ENCODE measurements around the gene CAPN12. TPM values are rescaled to one million over a fixed set of nuclear protein-coding genes. Genes with fewer than 3 reads are reported as not detected.
"Not testable (repeated sequence)": the region's sequence is repeated elsewhere in the genome, so short reads cannot be mapped to it uniquely, and the experiment has no call there.

The CAPN12 gene
- polyA plus RNA-seq, 1 of the 3 experiments (the other 2 are of a cell fraction) = 3.0 TPM

DNA sequence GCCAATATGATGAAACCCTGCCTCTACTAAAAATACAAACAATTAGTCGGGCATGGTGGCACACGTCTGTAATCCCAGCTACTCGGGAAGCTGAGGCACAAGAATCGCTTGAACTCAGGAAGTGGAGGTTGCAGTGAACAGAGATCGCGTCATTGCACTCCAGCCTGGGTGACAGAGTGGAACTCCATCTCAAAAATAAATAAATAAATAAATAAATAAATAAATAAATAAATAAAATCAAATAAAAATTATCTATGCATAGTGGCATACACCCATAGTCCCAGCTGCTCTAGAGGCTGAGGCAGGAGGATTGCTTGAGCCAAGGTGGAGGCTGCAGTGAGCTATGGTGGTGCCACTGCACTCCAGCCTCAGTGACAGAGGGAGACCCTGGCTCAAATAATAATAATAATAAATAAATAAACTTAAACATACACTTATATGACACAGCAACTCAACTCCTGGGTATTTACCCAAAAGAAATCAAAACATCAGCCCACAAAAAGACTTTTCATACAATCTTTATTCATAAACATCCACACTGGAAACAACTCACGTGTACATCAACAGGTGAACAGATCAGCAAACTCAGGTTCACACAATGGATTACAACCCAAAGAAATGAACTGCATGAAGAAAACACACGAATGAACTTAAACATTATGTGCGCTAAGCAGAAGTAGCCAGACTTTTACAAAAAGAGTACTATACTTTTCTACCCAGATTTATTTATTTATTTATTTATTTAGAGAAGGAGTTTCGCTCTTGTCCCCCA, 22.2 kb upstream of the CAPN12 start (continued):
- TF ChIP-seq RAD21 (IDR thresholded peaks at IDR 0.05; ENCODE audit: low read length) (no peak), SIN3A (IDR thresholded peaks at IDR 0.05; ENCODE audit: borderline replicate concordance, low read depth, low read length) (no peak), ELF1 (IDR thresholded peaks at IDR 0.05) (no peak)
- TF ChIP-seq, protein P1, sequence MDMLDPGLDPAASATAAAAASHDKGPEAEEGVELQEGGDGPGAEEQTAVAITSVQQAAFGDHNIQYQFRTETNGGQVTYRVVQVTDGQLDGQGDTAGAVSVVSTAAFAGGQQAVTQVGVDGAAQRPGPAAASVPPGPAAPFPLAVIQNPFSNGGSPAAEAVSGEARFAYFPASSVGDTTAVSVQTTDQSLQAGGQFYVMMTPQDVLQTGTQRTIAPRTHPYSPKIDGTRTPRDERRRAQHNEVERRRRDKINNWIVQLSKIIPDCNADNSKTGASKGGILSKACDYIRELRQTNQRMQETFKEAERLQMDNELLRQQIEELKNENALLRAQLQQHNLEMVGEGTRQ (IDR thresholded peaks at IDR 0.05; ENCODE audit: borderline replicate concordance, low read depth, low read length) = no peak

GRCh38 chr19:38765214-38765613, 20.9 kb upstream of the CAPN12 start:
- Histone ChIP-seq H3F3A (replicated peaks; ENCODE audit: insufficient read depth) (no peaks in the 10 kb centered on the region), H3K79me2 (ENCODE audit: insufficient read depth) (no peaks in the 10 kb centered on the region), H2AFZ (ENCODE audit: low read depth) (no peak overlapping the region), H3K27ac (ENCODE audit: low read depth in 2 of 2, low read length in 1 of 2) (no peak overlapping the region), H3K4me2 (no peak overlapping the region), H4K20me1 (ENCODE audit: insufficient read depth) (no peaks in the 10 kb centered on the region), H3K36me3 (replicated peaks in 1 of 2; ENCODE audit: control insufficient read depth in 1 of 2, insufficient read depth in 2 of 2, low read length in 1 of 2) (no peaks in the 10 kb centered on the region), H3K4me1 (ENCODE audit: control insufficient read depth in 1 of 2, insufficient read depth in 2 of 2, low read depth in 1 of 2, low read length in 1 of 2) (no peaks in the 10 kb centered on the region), H3K9me2 (no peaks in the 10 kb centered on the region), H3K27me3 (ENCODE audit: insufficient read depth) (no peaks in the 10 kb centered on the region), H3K4me3 (ENCODE audit: low read depth in 2 of 2, low read length in 1 of 2) (no peak overlapping the region), H3K9me3 (no peaks in the 10 kb centered on the region), H3K9ac (no peak overlapping the region)
- no peak for TF ChIP-seq ELF1 (IDR thresholded peaks at IDR 0.05)
- no peak for TF ChIP-seq MEF2A (IDR thresholded peaks at IDR 0.05; ENCODE audit: borderline replicate concordance, low read depth)
- WGBS (ENCODE audit: low lambda C conversion rate) = 83% methylated on average over 2 of the region's 2 CpGs
- CTCF ChIA-PET = interaction anchor here (0.6 kb wide), 1 partner anchor 17 kb away, joined by 3 read pairs; no protein-coding TSS in a partner anchor
- no peak for DNase-seq
- POLR2A ChIA-PET = no interaction called here

GRCh38 chr19:38763795-38764220, 19.5 kb upstream of the CAPN12 start:
- no peak overlapping the region for H3K9ac ChIP-seq
- H3K9me3 ChIP-seq = no peaks in the 10 kb centered on the region
- ChIA-PET POLR2A (no interaction called here), CTCF (no interaction called here)
- H3K79me2 ChIP-seq (ENCODE audit: insufficient read depth) = no peaks in the 10 kb centered on the region
- no peaks in the 10 kb centered on the region for H3K36me3 ChIP-seq (replicated peaks in 1 of 2; ENCODE audit: control insufficient read depth in 1 of 2, insufficient read depth in 2 of 2, low read length in 1 of 2)
- no peaks in the 10 kb centered on the region for H3K27me3 ChIP-seq (ENCODE audit: insufficient read depth)
- H2AFZ ChIP-seq (ENCODE audit: low read depth) = no peak overlapping the region
- no peak overlapping the region for H3K27ac ChIP-seq (ENCODE audit: low read depth in 2 of 2, low read length in 1 of 2)
- no peak overlapping the region for H3K4me2 ChIP-seq
- 62% methylated on average over 3 of the region's 3 CpGs for WGBS (ENCODE audit: low lambda C conversion rate)
- H3F3A ChIP-seq (replicated peaks; ENCODE audit: insufficient read depth) = no peaks in the 10 kb centered on the region
- TF ChIP-seq TEAD4 (IDR thresholded peaks at IDR 0.05; ENCODE audit: borderline replicate concordance, insufficient read depth) (no peak), TCF12 (IDR thresholded peaks at IDR 0.05) (no peak), SIN3A (IDR thresholded peaks at IDR 0.05; ENCODE audit: borderline replicate concordance, low read depth, low read length) (no peak), MXI1 (IDR thresholded peaks at IDR 0.05; ENCODE audit: low read depth, low read length) (no peak), FOXM1 (IDR thresholded peaks at IDR 0.05; ENCODE audit: low read depth) (no peak), MEF2A (IDR thresholded peaks at IDR 0.05; ENCODE audit: borderline replicate concordance, low read depth) (no peak), GABPA (IDR thresholded peaks at IDR 0.05; ENCODE audit: low read depth) (no peak), NFIC (IDR thresholded peaks at IDR 0.05; ENCODE audit: borderline replicate concordance) (no peak), TAF1 (IDR thresholded peaks at IDR 0.05; ENCODE audit: borderline replicate concordance, low read depth, low read length) (no peak), NRF1 (IDR thresholded peaks at IDR 0.05; ENCODE audit: low read depth, low read length) (no peak), ZBTB33 (IDR thresholded peaks at IDR 0.05; ENCODE audit: borderline replicate concordance, low read depth) (no peak), RAD21 (IDR thresholded peaks at IDR 0.05; ENCODE audit: low read length) (no peak)
- TF ChIP-seq, protein P2, sequence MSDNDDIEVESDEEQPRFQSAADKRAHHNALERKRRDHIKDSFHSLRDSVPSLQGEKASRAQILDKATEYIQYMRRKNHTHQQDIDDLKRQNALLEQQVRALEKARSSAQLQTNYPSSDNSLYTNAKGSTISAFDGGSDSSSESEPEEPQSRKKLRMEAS (IDR thresholded peaks at IDR 0.05; ENCODE audit: low read depth) = no peak
- TF ChIP-seq, protein P3, sequence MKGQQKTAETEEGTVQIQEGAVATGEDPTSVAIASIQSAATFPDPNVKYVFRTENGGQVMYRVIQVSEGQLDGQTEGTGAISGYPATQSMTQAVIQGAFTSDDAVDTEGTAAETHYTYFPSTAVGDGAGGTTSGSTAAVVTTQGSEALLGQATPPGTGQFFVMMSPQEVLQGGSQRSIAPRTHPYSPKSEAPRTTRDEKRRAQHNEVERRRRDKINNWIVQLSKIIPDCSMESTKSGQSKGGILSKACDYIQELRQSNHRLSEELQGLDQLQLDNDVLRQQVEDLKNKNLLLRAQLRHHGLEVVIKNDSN (IDR thresholded peaks at IDR 0.05; ENCODE audit: borderline replicate concordance, low read depth) = no peak
- no peaks in the 10 kb centered on the region for H3K9me2 ChIP-seq
- no peaks in the 10 kb centered on the region for H4K20me1 ChIP-seq (ENCODE audit: insufficient read depth)
- no peaks in the 10 kb centered on the region for H3K4me1 ChIP-seq (ENCODE audit: control insufficient read depth in 1 of 2, insufficient read depth in 2 of 2, low read depth in 1 of 2, low read length in 1 of 2)
- no peak for DNase-seq
- no peak overlapping the region for H3K4me3 ChIP-seq (ENCODE audit: low read depth in 2 of 2, low read length in 1 of 2)

GRCh38 chr19:38761884-38762389, 17.7 kb upstream of the CAPN12 start:
- H3K27me3 ChIP-seq (ENCODE audit: insufficient read depth); POLR2A ChIA-PET; H3K79me2 ChIP-seq (ENCODE audit: insufficient read depth): not testable (repeated sequence)

More at GRCh38 chr19:38761884-38762389, 17.7 kb upstream of the CAPN12 start:
- H3K4me2 ChIP-seq; H3K9ac ChIP-seq; H3K36me3 ChIP-seq (replicated peaks in 1 of 2; ENCODE audit: control insufficient read depth in 1 of 2, insufficient read depth in 2 of 2, low read length in 1 of 2); DNase-seq; H3K9me3 ChIP-seq; H4K20me1 ChIP-seq (ENCODE audit: insufficient read depth); H3K4me1 ChIP-seq (ENCODE audit: control insufficient read depth in 1 of 2, insufficient read depth in 2 of 2, low read depth in 1 of 2, low read length in 1 of 2); H3F3A ChIP-seq (replicated peaks; ENCODE audit: insufficient read depth); H3K9me2 ChIP-seq; H3K4me3 ChIP-seq (ENCODE audit: low read depth in 2 of 2, low read length in 1 of 2); H3K27ac ChIP-seq (ENCODE audit: low read depth in 2 of 2, low read length in 1 of 2); CTCF ChIA-PET; H2AFZ ChIP-seq (ENCODE audit: low read depth): not testable (repeated sequence)
- WGBS (ENCODE audit: low lambda C conversion rate) = 91% methylated on average over 8 of the region's 9 CpGs
